ENCODE measurements around the gene PNPLA6. TPM values are rescaled to one million over a fixed set of nuclear protein-coding genes. Genes with fewer than 3 reads are reported as not detected.

Gene PNPLA6
- total and polyA plus RNA-seq, 2 of the 13 experiments (the other 11 are each of a cell fraction or from before 2014, with no cell fraction given) = 24.9 to 28.2 TPM

DNA sequence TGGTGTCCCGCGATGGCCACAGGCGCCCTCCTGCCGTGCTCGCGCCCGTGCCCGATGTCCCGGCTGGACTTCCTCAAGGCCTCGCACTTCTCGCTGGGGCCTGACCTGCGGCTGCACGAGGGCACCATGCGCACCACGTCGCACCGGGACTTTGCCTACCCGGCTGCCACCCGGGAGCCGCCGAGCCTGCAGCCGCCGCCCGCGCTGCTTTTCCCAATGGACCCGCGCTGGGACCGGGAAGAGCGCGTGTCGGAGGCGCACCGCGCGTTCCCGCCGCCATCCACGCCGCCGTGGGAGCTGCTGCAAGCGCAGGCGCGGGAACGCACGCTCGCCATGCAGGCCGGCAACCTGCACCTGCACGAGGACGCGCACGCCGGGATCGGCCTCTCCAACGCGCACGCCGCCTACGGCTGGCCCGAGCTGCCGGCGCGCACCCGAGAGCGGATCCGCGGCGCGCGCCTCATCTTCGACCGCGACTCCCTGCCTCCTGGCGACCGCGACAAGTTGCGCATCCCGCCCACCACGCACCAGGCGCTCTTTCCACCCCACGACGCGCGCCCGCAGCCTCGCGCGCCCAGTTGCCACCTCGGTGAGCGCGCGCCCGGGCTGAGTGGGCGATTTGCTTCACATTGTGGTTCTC, 34.6 kb upstream of the PNPLA6 start:
- Histone ChIP-seq H3K4me3 (replicated peaks in 1 of 3; ENCODE audit: insufficient read depth in 1 of 3, low read depth in 2 of 3, low read length in 3 of 3) (peak overlapping the region in 2 of 3 experiments; percentile 41 to 55; a peak in 3 of 6 replicates), H3K36me3 (replicated peaks in 1 of 2; ENCODE audit: control insufficient read depth in 1 of 2, insufficient read depth in 2 of 2, low read length in 2 of 2) (no peaks in the 10 kb centered on the region), H3K4me1 (ENCODE audit: insufficient read depth, low read length) (peaks cover 8% of the 10 kb centered on the region), H3K79me2 (ENCODE audit: insufficient read depth, low read length) (no peaks in the 10 kb centered on the region), H4K20me1 (ENCODE audit: insufficient read depth, low read length) (no peaks in the 10 kb centered on the region), H3K27ac (ENCODE audit: extremely low read length, insufficient read depth, low read length) (no peak overlapping the region), H3K27me3 (ENCODE audit: control insufficient read depth in 1 of 2, insufficient read depth in 2 of 2, low read length in 2 of 2) (peaks cover 0 to 5% of the 10 kb centered on the region in 2 experiments; a peak in 3 of 5 replicates), H3K9ac (ENCODE audit: insufficient read depth, low read depth, low read length) (no peak overlapping the region), H2AFZ (ENCODE audit: low read length) (no peak overlapping the region), H3K9me3 (ENCODE audit: low read length) (no peaks in the 10 kb centered on the region), H3K4me2 (ENCODE audit: low read depth, low read length) (peak overlapping the region; percentile 57)
- FAIRE-seq = no peak
- CTCF ChIA-PET (ENCODE audit: low intra/inter-chr PET ratio, low total read pairs) = no interaction called here
- in situ Hi-C loops (cut with HindIII; ENCODE audit: extremely low pct_ligation_motif_present, low pct_unique_long_range_greater_than_20kb) = no loop called here
- ATAC-seq = peak; percentile 68
- no CpG with 5 or more reads among the region's 93 CpGs for WGBS (ENCODE audit: low lambda C conversion rate)
- intact Hi-C loops (cut with micrococcal nuclease; ENCODE audit: unreplicated experiment) = no loop called here
- no TSS peak for BruUV-seq (replicated peaks)
- DNase-seq (ENCODE audit: low spot score) = peak; percentile 35
- POLR2A ChIA-PET = no interaction called here
- 0 out of 2 replicates have a peak, but pooled peaks have one; percentile 31 for TF ChIP-seq ZBTB43 (CRISPR knock-in tag; conservative IDR thresholded peaks at IDR 0.05)
- TF ChIP-seq ZNF761 (CRISPR knock-in tag; conservative IDR thresholded peaks at IDR 0.05) = 0 out of 2 replicates have a peak, but pooled peaks have one; percentile 65
- no peak for TF ChIP-seq CEBPB (IDR thresholded peaks at IDR 0.05; ENCODE audit: borderline replicate concordance, low read depth, low read length)
- no peak for TF ChIP-seq HIVEP1 (CRISPR knock-in tag; IDR thresholded peaks at IDR 0.05)
- TF ChIP-seq, protein P1, sequence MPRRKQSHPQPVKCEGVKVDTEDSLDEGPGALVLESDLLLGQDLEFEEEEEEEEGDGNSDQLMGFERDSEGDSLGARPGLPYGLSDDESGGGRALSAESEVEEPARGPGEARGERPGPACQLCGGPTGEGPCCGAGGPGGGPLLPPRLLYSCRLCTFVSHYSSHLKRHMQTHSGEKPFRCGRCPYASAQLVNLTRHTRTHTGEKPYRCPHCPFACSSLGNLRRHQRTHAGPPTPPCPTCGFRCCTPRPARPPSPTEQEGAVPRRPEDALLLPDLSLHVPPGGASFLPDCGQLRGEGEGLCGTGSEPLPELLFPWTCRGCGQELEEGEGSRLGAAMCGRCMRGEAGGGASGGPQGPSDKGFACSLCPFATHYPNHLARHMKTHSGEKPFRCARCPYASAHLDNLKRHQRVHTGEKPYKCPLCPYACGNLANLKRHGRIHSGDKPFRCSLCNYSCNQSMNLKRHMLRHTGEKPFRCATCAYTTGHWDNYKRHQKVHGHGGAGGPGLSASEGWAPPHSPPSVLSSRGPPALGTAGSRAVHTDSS (CRISPR knock-in tag; conservative IDR thresholded peaks at IDR 0.05) = no peak
- TF ChIP-seq ZNF546 (CRISPR knock-in tag; conservative IDR thresholded peaks at IDR 0.05) = peak; percentile 81; the same call in 1 of the 2 replicates
- TF ChIP-seq ZNF318 (CRISPR knock-in tag; IDR thresholded peaks at IDR 0.05) = peak; percentile 75; the same call in 1 of the 2 replicates
- no peak for TF ChIP-seq HDAC2 (CRISPR knock-in tag; IDR thresholded peaks at IDR 0.05)
- peak; percentile 78; the same call in 1 of the 2 replicates for TF ChIP-seq ZNF780A (CRISPR knock-in tag; IDR thresholded peaks at IDR 0.05)
- 0 out of 2 replicates have a peak, but pooled peaks have one; percentile 52 for TF ChIP-seq SP4 (CRISPR knock-in tag; IDR thresholded peaks at IDR 0.05)
- TF ChIP-seq HOXA9 (CRISPR knock-in tag; IDR thresholded peaks at IDR 0.05; ENCODE audit: borderline replicate concordance) = peak; percentile 68

All from HepG2 (cell line).